Occipital lobe (tissue), 2 donors: ENCODE data around the gene WNT10A. TPM values are rescaled to one million over a fixed set of nuclear protein-coding genes. Genes with fewer than 3 reads are reported as not detected.
"Not testable (repeated sequence)": the region's sequence is repeated elsewhere in the genome, so short reads cannot be mapped to it uniquely, and the experiment has no call there.

ENCODE experiments used
- DNase-seq: peaks from one replicate; lab custom pipeline; 2025; lab: John Stamatoyannopoulos, UW
- total RNA-seq: library from RNA; depleted of rRNA; stranded (reverse); fragments of >200 nt; gene quantifications from one replicate; pipeline ENCODE4 v1.2.3, GENCODE V29; 2014

WNT10A gene
- total RNA-seq: not detected

GRCh38 chr2:218880102-218880858, at the start of gene WNT10A:
Gene WNT10A (plus strand): TSS chr2:218880852. CDS start chr2:218880996, 144 bp downstream.
- no peak for DNase-seq

GRCh38 chr2:218831378-218831990, 49.2 kb upstream of the WNT10A start, which contains the start of gene PRKAG3:
Gene PRKAG3 (minus strand): TSS chr2:218831803.
- no peak for DNase-seq

GRCh38 chr2:218832081-218832480, 48.6 kb upstream of the WNT10A start:
- no peak for DNase-seq

DNA sequence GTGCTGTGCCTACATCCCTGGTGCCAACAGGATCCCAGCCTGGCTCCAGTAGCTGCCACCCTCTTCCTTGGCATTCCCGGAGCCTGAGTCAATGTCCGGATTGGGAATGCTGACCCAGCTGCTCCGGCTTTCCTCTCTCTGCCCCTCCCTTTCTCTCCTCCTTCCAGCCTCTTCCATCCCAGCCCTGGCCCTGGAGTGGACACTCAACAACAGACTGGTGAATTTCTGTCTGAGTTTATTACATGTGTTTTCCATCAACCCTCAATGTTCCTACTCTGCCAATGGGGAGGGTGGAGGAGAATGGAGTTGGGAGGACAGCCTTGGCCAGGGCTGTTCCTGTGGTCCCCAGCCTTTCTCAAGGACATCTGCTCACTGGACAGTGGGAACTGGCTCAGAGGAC, 48.1 kb upstream of the WNT10A start:
- DNase-seq: no peak

- no peak for DNase-seq
Observed at GRCh38 chr2:218833023-218833609, 47.5 kb upstream of the WNT10A start.

DNA sequence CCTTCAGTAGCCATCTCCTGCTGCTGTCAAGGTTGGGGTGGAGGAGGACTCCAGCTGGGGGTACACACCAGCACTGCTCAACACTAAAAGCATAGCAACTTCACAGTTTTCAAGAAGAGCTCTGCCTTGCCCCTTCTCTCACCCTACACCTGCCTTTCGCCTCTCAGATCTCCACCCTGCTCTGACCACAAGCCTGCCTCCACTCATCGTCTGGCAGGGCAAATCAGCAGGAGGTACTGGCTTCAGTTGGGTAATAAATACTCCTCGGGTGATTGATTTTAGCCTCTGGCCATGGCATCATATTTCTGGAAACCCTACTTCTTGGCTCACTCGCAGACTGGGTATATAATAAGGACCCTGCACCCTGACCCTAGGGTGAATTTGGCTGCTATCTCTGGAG, 46.0 kb upstream of the WNT10A start:
- no peak for DNase-seq

DNA sequence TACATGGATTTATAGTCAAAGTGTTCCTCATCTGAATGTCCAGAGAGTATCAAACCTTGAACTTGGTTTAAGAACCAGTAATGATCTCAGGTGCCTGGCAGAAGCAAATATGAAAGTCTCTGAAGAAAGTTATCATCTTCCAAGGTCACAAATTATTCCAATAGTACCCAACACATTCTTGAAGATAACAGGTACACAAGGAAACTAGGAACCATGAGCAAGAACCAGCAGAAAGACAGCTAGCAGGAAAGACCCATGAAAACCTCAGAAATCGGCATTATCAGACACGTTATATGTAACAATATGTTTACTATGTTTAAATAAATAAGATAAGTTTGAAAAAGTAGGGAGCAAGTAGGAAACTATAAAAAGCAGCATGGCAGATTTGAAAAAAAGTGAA, 43.2 kb upstream of the WNT10A start:
- no peak for DNase-seq

DNA sequence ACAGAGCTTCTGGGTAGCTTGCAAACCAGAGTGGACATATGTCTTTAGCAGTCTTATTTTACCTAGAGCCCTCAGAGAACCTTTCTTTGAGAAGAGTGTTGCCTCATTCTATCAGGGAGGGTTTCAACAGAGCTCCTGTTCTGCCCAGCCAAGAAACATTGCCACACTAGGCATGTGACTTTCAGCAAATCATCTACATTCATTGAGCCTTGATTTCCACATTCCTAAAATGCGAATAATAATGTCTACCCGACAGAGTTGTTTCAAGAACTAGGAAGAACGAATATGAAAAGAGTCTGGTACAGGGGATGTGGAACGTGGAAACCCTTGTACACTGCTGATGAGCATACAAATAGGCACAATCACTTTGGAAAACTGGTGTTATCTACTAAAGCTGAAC, 41.2 kb upstream of the WNT10A start:
- no peak for DNase-seq

DNA sequence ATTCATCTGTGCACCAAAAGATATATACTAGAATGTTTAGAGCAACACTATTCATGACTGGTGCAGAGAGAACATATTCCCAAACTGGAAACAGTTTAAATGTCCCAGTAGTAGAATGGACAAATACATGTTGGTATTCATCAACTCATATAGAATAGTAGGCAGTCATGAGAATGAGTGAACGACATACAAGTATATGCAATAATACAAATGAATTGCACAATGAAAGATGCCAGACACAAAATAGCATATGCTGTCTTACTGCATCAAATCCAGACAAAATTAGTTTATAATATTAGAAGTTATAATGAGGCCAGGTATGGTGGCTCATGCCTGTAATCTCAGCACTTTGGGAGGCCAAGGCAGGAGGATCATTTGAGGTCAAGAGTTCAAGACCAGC, 40.8 kb upstream of the WNT10A start:
- no peak for DNase-seq

DNA sequence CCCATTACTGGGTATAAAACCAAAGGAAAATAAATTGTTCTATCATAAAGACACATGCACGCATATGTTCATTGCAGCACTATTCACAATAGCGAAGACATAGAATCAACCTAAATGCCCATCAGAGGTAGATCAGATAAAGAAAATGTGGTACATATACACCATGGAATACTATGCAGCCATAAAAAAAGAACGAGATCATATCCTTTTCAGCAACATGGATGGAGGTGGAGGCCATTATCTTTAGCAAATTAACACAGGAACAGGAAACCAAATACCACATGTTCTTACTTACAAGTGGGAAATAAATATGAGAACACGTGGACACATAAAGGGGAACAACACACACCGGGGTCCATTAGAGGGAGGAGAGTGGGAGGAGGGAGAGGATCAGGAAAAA, 36.3 kb upstream of the WNT10A start:
- not testable (repeated sequence) for DNase-seq

DNA sequence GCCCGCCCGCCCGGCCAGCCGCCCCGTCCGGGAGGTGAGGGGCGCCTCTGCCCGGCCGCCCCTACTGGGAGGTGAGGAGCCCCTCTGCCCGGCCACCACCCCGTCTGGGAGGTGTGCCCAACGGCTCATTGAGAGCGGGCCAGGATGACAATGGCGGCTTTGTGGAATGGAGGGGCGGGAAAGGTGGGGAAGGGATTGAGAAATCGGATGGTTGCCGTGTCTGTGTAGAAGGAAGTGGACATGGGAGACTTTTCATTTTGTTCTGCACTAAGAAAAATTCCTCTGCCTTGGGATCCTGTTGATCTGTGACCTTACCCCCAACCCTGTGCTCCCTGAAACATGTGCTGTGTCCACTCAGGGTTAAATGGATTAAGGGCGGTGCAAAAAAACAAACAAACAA, 33.7 kb upstream of the WNT10A start:
- DNase-seq: not testable (repeated sequence)

GRCh38 chr2:218849721-218850120, 30.9 kb upstream of the WNT10A start:
- DNase-seq: no peak

- DNase-seq: no peak
Observed at GRCh38 chr2:218850796-218851195, 29.9 kb upstream of the WNT10A start.

DNA sequence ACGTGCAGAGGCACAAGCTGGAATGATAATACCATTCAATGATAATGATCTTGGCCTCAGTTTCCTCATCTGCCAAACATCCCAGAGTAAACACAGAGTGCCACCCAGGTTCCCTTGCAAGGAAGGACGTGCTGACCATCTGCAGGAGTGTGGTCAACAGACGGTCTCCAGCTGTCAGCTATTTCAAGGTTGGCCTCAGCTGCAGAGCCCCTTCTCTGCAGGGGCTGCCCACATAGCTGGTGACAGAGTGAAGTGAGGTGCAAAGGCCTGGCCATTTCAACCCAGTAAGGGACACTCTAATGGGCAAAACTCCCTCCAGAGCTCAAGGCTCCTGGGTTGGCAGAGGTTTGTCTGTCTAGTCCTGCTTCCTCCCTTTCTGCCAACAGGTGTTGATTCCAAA, 29.4 kb upstream of the WNT10A start:
- DNase-seq: no peak

GRCh38 chr2:218852911-218853667, 27.6 kb upstream of the WNT10A start:
- no peak for DNase-seq

DNA sequence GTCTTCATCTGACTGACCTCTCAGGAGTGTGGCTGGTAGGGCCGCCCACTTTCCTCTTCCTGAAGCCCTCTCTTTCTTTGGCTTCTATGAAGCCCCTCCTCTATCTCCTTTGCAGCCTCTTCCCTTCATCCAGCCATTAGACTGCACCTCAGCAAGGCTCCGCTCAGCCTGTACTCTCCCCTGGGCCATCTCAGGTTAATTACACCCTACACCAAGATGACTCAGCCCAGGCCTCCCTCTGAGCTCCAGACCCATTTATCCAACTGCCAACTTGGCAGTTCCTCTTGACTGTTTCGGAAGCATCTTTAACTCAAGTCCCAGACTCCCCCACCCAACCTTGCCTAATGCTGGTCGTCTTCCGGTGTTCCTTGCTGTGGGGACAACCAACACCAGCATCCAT, 26.9 kb upstream of the WNT10A start:
- DNase-seq: no peak

DNA sequence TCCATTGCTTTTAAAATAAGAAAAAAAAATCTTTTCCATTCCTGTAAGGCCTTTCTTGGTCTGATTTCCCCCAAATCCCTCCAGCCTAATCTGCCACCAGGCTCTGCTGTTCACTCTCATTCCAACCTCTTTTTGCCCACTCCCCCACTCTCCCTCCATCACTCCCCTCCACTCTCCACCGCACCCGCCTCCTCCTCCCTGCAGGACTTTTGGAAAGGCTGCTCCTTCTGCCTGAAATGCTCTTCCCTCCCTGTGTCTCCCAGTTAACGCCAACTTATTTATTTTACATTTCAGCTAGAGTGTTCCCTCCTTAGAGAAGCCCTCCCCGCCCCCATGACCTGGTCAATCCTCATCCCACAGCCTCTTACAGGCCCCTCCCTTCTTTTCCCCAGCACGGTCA, 25.8 kb upstream of the WNT10A start:
- no peak for DNase-seq

- DNase-seq: no peak
Observed at GRCh38 chr2:218855305-218856166, 25.1 kb upstream of the WNT10A start.

DNA sequence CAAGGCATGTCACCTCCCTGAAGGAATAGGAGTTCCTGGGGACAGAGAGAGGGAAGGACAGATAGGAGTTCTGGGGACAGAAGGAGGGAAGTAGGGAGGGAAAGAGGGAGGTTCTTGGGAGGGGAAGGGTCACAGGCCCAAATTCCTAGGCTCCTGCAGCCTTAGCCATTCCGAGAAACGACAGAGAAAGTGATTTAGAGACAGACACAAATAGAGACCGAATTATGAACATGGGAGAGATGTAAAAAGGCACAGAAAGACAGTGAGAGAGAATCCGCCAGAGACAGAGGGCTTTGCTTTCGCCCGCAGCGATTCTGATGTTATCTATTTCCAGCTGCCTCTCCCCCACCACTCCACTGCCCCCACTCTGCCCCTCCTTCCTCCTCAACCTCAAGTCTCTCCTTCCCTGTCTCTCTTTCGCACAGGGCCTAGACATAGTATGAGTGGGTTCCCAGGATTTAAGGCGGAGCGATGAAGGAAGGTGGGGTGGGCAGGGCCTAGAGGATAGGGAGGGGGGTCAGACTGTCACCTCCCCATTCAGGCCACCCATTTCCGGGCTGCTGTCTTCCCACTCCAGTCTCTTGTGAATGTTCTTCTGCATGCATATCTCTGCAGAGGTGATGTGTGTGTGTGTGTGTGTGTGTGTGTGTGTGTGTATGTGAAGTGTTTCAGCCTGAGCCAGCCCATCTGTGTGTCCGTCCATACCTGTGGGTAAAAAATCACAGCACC, 24.3 kb upstream of the WNT10A start:
- no peak for DNase-seq

DNA sequence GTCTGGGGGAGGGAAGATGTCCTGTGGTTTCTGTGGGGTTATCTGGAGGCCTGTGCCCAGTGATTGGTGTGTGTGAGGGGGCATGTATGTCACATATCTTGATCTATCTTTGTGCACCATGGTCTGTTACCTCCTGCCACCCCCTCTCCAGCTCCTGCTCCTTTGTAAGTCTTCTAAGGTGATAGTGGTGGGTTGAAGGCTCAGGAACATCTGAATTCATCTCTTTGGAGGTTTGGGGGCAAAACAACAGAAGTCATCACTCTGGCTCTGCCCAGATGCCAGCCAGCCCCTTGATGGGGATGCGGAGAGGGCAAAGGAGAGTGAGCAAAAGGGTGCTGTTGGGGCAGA, 23.8 kb upstream of the WNT10A start:
- no peak for DNase-seq
